Esophagus squamous epithelium (tissue), 4 donors: ENCODE measurements around the gene TRIM66.

Source experiments
- POLR2A ChIP-seq, 4 donors: fragments of 450-650 bp; IDR thresholded peaks; one replicate each; pipeline ENCODE4 v1.6.1; 2017; ENCODE audit warnings: antibody characterized with exemption in 4 of 4, mild to moderate bottlenecking in 4 of 4, moderate library complexity in 3 of 4
- TF ChIP-seq, protein P1 (sequence below), 6 experiments: fragments of 450-650 bp in 4 of 6; fragments of 200-600 bp in 2 of 6; sonication (generic) in 2 of 6; IDR thresholded peaks; one replicate each; pipeline ENCODE4 v1.5.1; 2016 to 2019; ENCODE audit warnings: antibody characterized with exemption in 6 of 6, mild to moderate bottlenecking in 4 of 6, moderate library complexity in 4 of 6

- TF ChIP-seq POLR2A (IDR thresholded peaks at IDR 0.05) = no peak
- TF ChIP-seq, protein P1, sequence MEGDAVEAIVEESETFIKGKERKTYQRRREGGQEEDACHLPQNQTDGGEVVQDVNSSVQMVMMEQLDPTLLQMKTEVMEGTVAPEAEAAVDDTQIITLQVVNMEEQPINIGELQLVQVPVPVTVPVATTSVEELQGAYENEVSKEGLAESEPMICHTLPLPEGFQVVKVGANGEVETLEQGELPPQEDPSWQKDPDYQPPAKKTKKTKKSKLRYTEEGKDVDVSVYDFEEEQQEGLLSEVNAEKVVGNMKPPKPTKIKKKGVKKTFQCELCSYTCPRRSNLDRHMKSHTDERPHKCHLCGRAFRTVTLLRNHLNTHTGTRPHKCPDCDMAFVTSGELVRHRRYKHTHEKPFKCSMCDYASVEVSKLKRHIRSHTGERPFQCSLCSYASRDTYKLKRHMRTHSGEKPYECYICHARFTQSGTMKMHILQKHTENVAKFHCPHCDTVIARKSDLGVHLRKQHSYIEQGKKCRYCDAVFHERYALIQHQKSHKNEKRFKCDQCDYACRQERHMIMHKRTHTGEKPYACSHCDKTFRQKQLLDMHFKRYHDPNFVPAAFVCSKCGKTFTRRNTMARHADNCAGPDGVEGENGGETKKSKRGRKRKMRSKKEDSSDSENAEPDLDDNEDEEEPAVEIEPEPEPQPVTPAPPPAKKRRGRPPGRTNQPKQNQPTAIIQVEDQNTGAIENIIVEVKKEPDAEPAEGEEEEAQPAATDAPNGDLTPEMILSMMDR (IDR thresholded peaks at IDR 0.05) = no peak
These were observed 85.9 kb downstream of the TRIM66 start for GRCh38 chr11:8596504-8597046.
